T47D (cell line): Measurements from ENCODE around the gene NIT1.
"Not testable (repeated sequence)": the region's sequence is repeated elsewhere in the genome, so short reads cannot be mapped to it uniquely, and the experiment has no call there.

Experiments used
- DNase-seq, 2 experiments: peaks; one replicate each; pipeline versions ENCODE4 v3.0.0 to v3.0.0-alpha.2; 2011 to 2012; ENCODE audit warnings: low read depth in 1 of 2, low spot score in 1 of 2
- JUND ChIP-seq: IDR thresholded peaks from 2 replicates; pipeline ENCODE4 v1.6.1; 2012; ENCODE audit warnings: low read depth
- in situ Hi-C: cut with HindIII; loops from 2 replicates; pipeline ENCODE4 v1.10.0; 2016; ENCODE audit warnings: low sequenced_read_pairs, low pct_unique_long_range_greater_than_20kb

The NIT1 gene

GRCh38 chr1:161111117-161111516 is 6.8 kb upstream of the NIT1 start:
- DNase-seq: no peak
- no peak for TF ChIP-seq JUND
- in situ Hi-C loops: no loop called here

- in situ Hi-C loops: no loop called here
- TF ChIP-seq JUND: no peak
- DNase-seq: no peak
These were observed 6.4 kb upstream of the NIT1 start for GRCh38 chr1:161111527-161111926.

DNA sequence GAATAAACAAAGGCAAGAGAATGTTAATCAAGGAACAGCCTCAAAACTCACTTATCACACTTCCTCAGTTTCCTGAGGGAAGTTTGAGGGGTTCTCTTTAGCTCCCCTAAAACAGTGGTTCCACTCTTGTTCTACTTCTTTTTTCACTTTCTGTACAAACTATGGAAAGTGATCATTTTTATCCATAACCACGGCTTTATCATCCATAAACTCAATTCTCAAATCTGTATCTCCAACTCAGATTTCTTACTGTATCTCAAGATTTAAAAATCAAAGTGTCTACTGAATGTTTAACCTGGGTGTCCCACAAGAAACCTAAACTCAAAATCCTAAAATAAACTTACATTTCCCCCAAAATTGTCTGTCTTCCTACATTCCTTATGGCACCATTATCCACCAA is 4.0 kb upstream of the NIT1 start:
- no peak for DNase-seq
- in situ Hi-C loops: no loop called here
- no peak for TF ChIP-seq JUND

DNA sequence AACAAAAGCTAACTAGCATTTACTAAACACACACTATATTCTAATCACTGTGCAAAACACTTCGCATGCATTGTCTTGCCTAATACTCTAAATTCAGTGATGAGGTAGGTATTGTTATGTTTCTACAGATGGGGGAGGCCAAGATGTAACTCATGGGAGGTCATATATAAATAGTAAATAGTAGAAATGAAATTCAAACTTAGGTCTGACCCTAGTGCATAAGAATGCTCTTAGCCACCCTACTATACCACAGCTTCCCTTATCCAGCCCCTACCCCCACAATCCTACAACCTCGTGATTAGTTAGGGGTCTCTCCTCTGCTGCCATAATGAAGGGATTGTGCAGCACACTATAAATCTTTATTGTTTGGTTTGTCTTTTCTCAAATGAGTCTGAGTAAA is 3.3 kb upstream of the NIT1 start:
- in situ Hi-C loops: no loop called here
- TF ChIP-seq JUND: no peak
- no peak for DNase-seq

DNA sequence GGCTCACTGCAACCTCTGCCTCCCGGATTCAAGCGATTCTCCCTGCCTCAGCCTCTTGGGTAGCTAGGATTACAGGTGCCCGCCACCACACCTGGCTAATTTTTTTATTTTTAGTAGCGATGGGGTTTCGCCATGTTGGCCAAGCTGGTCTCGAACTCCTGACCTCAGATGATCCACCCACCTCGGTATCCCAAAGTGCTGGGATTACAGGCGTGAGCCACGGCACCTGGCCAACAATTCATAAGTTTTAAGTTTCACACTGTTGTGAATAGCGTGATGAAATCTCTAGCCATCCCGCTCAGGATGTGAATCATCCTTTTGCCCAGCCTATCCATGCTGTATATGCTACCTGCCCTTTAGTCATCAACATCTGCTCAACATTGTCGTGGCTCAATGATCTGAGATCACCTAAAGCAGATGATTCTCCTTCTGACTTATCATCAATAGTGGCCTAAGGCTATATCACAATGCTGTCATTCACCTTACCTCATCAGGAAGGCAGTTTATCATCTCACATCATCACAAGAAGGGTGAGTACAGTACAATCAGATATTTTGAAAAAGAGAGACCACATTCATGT is 2.7 kb upstream of the NIT1 start:
- no peak for DNase-seq

DNA sequence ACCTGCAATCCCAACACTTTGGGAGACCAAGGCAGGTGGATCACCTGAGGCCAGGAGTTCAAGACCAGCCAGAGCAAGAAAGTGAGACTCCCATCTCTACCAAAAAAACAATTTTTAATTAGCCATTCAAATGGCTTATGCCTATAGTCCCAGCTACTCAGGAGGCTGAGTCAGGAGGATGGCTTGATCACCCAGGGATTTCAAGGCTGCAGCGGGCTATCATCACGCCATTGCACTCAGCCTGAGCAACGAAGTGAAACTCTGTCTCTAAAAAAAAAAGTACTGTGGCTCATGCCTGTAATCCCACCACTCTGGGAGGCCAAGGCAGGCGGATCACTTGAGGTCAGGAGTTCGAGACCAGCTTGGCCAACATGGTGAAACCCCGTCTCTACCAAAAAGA is 1.9 kb upstream of the NIT1 start:
- in situ Hi-C loops, DNase-seq: not testable (repeated sequence)

More for the DNA sequence above, 2.7 kb upstream of the NIT1 start:
- TF ChIP-seq JUND: no peak
- in situ Hi-C loops: no loop called here

DNA sequence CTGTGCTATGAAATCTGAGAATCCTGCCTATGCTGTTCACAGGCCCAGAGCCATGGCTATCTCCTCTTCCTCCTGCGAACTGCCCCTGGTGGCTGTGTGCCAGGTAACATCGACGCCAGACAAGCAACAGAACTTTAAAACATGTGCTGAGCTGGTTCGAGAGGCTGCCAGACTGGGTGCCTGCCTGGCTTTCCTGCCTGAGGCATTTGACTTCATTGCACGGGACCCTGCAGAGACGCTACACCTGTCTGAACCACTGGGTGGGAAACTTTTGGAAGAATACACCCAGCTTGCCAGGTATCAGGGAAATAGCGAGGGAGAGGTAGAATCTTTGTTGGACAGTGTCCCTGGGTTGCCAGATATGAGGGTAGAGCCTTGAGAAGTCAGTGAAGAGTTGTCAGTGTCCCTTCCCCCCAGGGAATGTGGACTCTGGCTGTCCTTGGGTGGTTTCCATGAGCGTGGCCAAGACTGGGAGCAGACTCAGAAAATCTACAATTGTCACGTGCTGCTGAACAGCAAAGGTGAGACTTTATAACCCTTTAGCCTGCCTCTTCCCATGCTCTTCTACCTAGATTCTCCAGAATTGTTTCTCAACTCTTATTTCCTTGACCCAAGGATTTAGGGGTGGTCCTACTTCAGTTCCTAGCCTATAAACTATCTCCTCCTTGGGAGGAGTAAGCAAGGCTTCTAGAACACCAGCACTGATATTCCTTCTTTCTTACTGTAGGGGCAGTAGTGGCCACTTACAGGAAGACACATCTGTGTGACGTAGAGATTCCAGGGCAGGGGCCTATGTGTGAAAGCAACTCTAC is 1.4 kb downstream of the NIT1 start:
- no peak for TF ChIP-seq JUND
- in situ Hi-C loops: no loop called here
- DNase-seq: peak; percentile 67 to 81

- DNase-seq: no peak
- in situ Hi-C loops: no loop called here
- TF ChIP-seq JUND: no peak
These were observed 3.2 kb downstream of the NIT1 start for GRCh38 chr1:161121042-161121650.

GRCh38 chr1:161121834-161122233 is 3.9 kb downstream of the NIT1 start:
- no peak for DNase-seq
- in situ Hi-C loops: no loop called here
- no peak for TF ChIP-seq JUND

- no peak for DNase-seq
- in situ Hi-C loops: no loop called here
- TF ChIP-seq JUND: no peak
These were observed 5.1 kb downstream of the NIT1 start for GRCh38 chr1:161122967-161123366.

- TF ChIP-seq JUND: no peak
- in situ Hi-C loops: no loop called here
- DNase-seq: no peak
These were observed 9.7 kb downstream of the NIT1 start for GRCh38 chr1:161127649-161128048.

DNA sequence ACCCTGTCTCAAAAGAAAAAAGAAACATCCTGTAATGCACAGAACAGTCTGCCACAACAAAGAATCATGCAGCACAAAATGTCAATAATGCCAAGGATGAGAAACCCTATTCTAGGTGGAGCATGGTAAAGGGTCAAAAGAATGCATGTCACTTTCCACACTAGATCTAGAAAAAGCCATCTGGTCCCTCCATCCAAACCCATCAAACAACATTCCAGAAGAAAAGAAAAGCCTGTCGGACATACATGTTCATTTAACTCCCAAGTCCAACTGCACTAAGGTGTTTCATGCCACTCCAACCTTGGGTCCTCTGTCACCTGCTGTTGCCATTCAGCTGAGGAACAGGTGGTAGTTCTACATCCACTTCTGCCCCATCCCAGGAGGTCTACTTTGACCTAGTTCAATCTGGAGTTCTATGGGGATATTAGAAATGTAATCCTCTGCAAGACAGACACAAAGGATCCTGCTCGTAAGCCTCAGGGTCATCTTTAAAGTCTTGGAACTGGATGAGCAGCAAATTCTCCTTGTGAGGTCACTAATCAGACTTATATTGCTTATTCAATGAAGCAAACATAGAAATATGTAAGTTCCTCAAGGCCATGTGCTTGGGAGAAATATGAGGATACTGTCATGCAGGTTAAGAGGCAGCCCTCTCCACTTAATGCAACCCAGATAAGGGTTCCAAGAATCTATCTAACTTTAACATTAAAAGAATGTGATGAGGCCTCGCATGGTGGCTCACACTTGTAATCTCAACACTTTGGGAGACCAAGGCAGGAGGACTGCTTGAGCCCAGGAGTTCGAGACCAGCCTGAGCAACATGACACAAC is 10.9 kb downstream of the NIT1 start:
- TF ChIP-seq JUND: no peak
- in situ Hi-C loops: no loop called here
- DNase-seq: no peak

DNA sequence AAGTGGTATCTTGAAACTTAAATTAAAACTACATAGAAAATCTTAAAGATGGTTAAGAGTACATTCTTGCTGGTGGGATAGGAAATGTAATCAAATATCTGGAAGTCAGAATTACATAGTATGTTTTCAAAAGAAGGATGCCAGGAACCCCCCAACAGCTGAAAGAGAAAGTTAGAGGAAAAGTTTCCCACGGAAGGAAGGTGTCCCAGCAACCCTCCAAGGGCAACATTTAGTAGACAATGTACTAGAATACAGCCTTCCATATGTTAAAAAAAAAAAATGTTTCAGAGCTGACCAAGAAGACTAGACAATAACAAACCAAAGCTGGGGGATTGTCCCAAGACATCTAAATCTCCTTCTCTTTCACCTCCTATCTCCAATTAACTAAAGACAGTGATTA is 12.4 kb downstream of the NIT1 start:
- in situ Hi-C loops: no loop called here
- TF ChIP-seq JUND: no peak
- DNase-seq: no peak
